ENCODE measurements around the gene SYT17. TPM values are rescaled to one million over a fixed set of nuclear protein-coding genes. Genes with fewer than 3 reads are reported as not detected.

Gene SYT17
- total RNA-seq, 1 donor from 2014 or later: 13.3 TPM

DNA sequence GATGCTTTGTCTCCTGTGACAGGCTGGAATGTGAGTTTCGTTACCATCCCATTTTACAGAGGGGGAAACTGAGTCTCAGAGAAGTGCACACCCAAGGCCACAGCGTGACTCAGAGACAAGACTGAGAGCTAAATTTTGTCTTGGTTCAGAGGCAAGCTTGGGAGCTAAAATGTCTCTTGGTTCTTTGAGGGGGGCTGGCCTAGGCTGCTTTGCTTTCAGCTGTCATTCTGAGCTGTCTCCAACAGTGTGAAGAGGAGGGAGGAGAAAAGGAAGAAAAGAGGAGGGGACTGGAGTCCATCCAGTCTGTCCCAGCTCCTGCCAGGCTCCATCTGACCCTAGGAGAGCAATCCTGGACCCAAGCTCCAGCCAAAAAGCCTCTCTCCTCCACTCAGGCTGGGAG lies 117.4 kb downstream of the SYT17 start, which contains the start of gene CLEC19A:
Gene CLEC19A, plus strand, starts transcription at position 301 of the 400 bp plus-strand sequence. CDS start 121 bp downstream, outside the sequence.
- H3K4me3 ChIP-seq: no peak within 1 kb of the TSS
- no peaks in the 10 kb centered on the region for H3K36me3 ChIP-seq
- no peak for DNase-seq (ENCODE audit: extremely low spot score in 2 of 2)
- intact Hi-C loops (cut with DNase I): no loop called here
- no peaks in the 10 kb centered on the region for H3K27me3 ChIP-seq
- TF ChIP-seq, protein P1, sequence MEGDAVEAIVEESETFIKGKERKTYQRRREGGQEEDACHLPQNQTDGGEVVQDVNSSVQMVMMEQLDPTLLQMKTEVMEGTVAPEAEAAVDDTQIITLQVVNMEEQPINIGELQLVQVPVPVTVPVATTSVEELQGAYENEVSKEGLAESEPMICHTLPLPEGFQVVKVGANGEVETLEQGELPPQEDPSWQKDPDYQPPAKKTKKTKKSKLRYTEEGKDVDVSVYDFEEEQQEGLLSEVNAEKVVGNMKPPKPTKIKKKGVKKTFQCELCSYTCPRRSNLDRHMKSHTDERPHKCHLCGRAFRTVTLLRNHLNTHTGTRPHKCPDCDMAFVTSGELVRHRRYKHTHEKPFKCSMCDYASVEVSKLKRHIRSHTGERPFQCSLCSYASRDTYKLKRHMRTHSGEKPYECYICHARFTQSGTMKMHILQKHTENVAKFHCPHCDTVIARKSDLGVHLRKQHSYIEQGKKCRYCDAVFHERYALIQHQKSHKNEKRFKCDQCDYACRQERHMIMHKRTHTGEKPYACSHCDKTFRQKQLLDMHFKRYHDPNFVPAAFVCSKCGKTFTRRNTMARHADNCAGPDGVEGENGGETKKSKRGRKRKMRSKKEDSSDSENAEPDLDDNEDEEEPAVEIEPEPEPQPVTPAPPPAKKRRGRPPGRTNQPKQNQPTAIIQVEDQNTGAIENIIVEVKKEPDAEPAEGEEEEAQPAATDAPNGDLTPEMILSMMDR (IDR thresholded peaks at IDR 0.05): no peak
- TF ChIP-seq POLR2A (IDR thresholded peaks at IDR 0.05): no peak
- no peak for TF ChIP-seq POLR2AphosphoS5 (IDR thresholded peaks at IDR 0.05; ENCODE audit: insufficient read depth in 1 of 2, low read depth in 1 of 2)
- no peak within 1 kb of the TSS for H3K27ac ChIP-seq
- H3K4me1 ChIP-seq: no peaks in the 10 kb centered on the region
- H3K9me3 ChIP-seq: no peaks in the 10 kb centered on the region

DNA sequence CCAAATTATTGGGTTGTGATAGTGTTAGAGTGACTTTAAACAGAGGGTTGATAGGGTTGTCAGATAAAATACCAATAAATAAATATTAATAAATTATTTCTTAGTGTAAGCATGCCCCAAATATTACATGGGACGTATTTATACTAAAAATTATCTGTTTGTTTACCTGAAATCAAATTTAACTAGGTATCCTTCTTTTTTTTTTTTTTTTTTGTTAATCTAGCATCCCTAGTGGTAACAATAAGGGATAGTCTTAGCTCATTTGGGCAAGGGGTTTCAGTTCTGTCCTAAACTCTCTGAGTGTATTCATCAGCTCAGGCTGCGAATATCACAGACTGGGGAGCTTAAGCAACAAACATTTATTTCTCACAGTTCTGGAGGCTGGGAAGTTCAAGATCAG lies 118.8 kb downstream of the SYT17 start:
- H3K4me1 ChIP-seq: no peaks in the 10 kb centered on the region
- H3K27me3 ChIP-seq: no peaks in the 10 kb centered on the region
- DNase-seq (ENCODE audit: extremely low spot score in 2 of 2): no peak
- H3K9me3 ChIP-seq: no peaks in the 10 kb centered on the region
- no peaks in the 10 kb centered on the region for H3K36me3 ChIP-seq
- no peak overlapping the region for H3K4me3 ChIP-seq
- intact Hi-C loops (cut with DNase I): no loop called here
- no peak overlapping the region for H3K27ac ChIP-seq
- TF ChIP-seq POLR2A (IDR thresholded peaks at IDR 0.05) (no peak), POLR2AphosphoS5 (IDR thresholded peaks at IDR 0.05; ENCODE audit: insufficient read depth in 1 of 2, low read depth in 1 of 2) (no peak)
- TF ChIP-seq, protein P1 (IDR thresholded peaks at IDR 0.05): no peak

DNA sequence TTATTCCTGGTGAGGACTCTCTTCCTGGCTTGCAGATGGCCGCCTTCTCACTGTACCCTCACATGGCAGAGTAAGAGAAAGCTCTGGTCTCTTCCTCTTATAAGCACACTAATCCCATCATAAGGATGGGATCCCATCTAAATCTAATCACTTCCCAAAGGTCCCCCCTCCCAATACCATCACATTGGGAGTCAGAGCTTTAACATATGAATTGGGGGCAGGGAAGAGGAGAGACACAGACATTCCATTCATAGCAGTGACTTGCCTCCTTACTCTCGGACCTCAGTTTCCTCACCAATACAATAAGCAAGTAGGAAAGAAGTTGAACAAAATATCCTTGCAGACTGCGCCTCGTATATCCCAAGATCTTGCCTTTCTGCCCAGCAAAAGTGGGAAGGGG lies 119.2 kb downstream of the SYT17 start:
- Histone ChIP-seq H3K27ac (no peak overlapping the region), H3K36me3 (no peaks in the 10 kb centered on the region), H3K4me1 (no peaks in the 10 kb centered on the region), H3K4me3 (no peak overlapping the region), H3K9me3 (no peaks in the 10 kb centered on the region), H3K27me3 (no peaks in the 10 kb centered on the region)
- no peak for DNase-seq (ENCODE audit: extremely low spot score in 2 of 2)
- TF ChIP-seq, protein P1 (IDR thresholded peaks at IDR 0.05): no peak
- TF ChIP-seq POLR2A (IDR thresholded peaks at IDR 0.05) (no peak), POLR2AphosphoS5 (IDR thresholded peaks at IDR 0.05; ENCODE audit: insufficient read depth in 1 of 2, low read depth in 1 of 2) (no peak)
- intact Hi-C loops (cut with DNase I): no loop called here

DNA sequence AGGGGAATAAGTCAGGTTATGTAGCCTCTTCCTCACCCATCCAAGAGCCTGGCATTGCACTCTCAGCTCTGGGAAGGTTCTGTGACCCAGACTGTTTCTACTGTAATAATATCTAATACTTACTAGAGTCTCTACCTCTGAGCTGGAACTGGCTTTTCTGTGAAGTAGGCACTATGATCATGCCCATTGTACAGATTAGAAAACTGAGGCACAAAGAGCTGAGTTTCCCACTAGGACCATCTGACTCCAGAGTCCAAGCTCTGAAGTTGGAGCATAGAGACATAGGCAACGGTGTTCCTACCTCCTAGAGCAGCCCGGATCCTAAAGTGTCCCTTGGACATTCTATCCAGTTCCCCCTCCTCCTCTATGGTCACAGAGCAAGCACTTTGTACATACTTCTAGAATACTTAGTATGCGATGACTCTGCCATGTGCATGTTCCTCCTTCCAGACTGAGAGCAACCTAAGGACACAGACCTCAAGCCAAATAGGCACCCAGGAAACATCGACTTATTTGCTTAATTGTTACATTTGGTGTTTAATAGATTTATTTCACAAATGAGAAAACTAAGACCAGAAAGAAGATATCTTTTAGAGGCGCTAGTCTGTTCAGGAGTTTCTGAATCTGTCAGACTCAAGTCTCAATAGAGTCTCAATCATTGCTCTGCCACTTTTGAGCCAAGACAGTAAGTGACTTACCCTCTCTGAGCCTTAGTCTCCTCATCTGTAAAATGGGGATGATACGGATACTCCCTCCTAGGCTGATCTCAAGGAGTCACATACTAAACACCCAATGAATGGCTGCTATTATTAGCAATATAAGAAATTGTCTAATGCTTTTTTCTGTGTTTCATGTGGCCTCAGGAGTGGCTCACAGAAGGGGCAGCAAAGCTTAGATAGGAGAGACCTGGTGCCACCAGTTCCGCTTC lies 121.1 kb downstream of the SYT17 start:
- intact Hi-C loops (cut with DNase I): no loop called here
- TF ChIP-seq POLR2AphosphoS5 (IDR thresholded peaks at IDR 0.05; ENCODE audit: insufficient read depth in 1 of 2, low read depth in 1 of 2): no peak
- TF ChIP-seq, protein P1 (IDR thresholded peaks at IDR 0.05): no peak
- TF ChIP-seq POLR2A (IDR thresholded peaks at IDR 0.05): no peak
- Histone ChIP-seq H3K27ac (no peak overlapping the region), H3K4me1 (no peaks in the 10 kb centered on the region), H3K36me3 (no peaks in the 10 kb centered on the region), H3K27me3 (no peaks in the 10 kb centered on the region), H3K4me3 (no peak overlapping the region), H3K9me3 (no peaks in the 10 kb centered on the region)
- no peak for DNase-seq (ENCODE audit: extremely low spot score in 2 of 2)

All from vagina (tissue), 2 donors.